A549 (cell line): ENCODE measurements around the gene FGF1. TPM values are rescaled to one million over a fixed set of nuclear protein-coding genes. Genes with fewer than 3 reads are reported as not detected.

Experiments
- ATAC-seq, 2 experiments: fragments of 200-7000 bp in 1 of 2; fragments of >200 bp in 1 of 2; cut with Nextera tagmentation in 1 of 2; cut with Tn5 transposase in 1 of 2; 3 replicates each; pipeline versions ENCODE4 v1.8.0 to v1.9.1; 2018 to 2020; ENCODE audit warnings: mild to moderate bottlenecking in 1 of 2, moderate library complexity in 1 of 2
- CTCF ChIA-PET: fragments of 300-600 bp; sonication (Branson Sonifier 250); formaldehyde crosslinking; extraction: SDS; loops from one replicate; lab custom pipeline; 2021; ENCODE audit warnings: antibody characterized with exemption, inconsistent platforms; lab: Yijun Ruan, JAX
- POLR2A ChIA-PET: fragments of 350-600 bp; formaldehyde crosslinking; extraction: SDS; loops from one replicate; lab custom pipeline; 2021; ENCODE audit warnings: antibody characterized with exemption, inconsistent platforms; lab: Yijun Ruan, JAX
- DNase-seq, 2 experiments: peaks; one replicate each; pipeline versions ENCODE4 v3.0.0 to v3.0.0-alpha.2; 2011 to 2016; ENCODE audit warnings: low read depth in 1 of 2, low spot score in 1 of 2
- FAIRE-seq: peaks from 2 replicates; lab custom pipeline; 2011; peaks lifted over from hg19 to GRCh38; lab: Jason Lieb, UNC
- H3K27ac ChIP-seq, 2 experiments: fragments of >200 bp; sonication (Bioruptor Twin); formaldehyde crosslinking; 3 replicates each; pipeline ENCODE4 v1.5.1; 2016 to 2017
- H3K4me1 ChIP-seq: fragments of >200 bp; sonication (Bioruptor Twin); formaldehyde crosslinking; 3 replicates; pipeline ENCODE4 v1.6.1; 2016
- H3K4me2 ChIP-seq: fragments of >200 bp; sonication (Bioruptor Twin); formaldehyde crosslinking; 3 replicates; pipeline ENCODE4 v1.6.1; 2016
- H3K4me3 ChIP-seq: fragments of >200 bp; sonication (Bioruptor Twin); formaldehyde crosslinking; 3 replicates; pipeline ENCODE4 v1.5.1; 2016
- H3K9me3 ChIP-seq: fragments of >200 bp; sonication (Bioruptor Twin); formaldehyde crosslinking; 3 replicates; pipeline ENCODE4 v1.6.1; 2016
- BHLHE40 ChIP-seq: IDR thresholded peaks from 2 replicates; pipeline ENCODE4 v1.6.1; 2012; ENCODE audit warnings: low read depth, low read length, inconsistent platforms
- CHD2 ChIP-seq: fragments of 150-350 bp; IDR thresholded peaks from 2 replicates; pipeline ENCODE4 v1.6.1; 2014; ENCODE audit warnings: low read length; ENCODE audit not compliant: partially characterized antibody
- EHF ChIP-seq: fragments of 250-450 bp; sonication (Bioruptor Pico); IDR thresholded peaks from 2 replicates; pipeline ENCODE4 v1.5.0; 2020; ENCODE audit warnings: mild to moderate bottlenecking
- FOSB ChIP-seq: fragments of 250-450 bp; sonication (Bioruptor Pico); IDR thresholded peaks from 2 replicates; pipeline ENCODE4 v1.5.0; 2020; ENCODE audit warnings: mild to moderate bottlenecking, moderate library complexity
- GATA3 ChIP-seq: IDR thresholded peaks from 2 replicates; pipeline ENCODE4 v1.6.1; 2012; ENCODE audit warnings: borderline replicate concordance
- HDAC2 ChIP-seq: fragments of 200-600 bp; sonication (generic); IDR thresholded peaks from 2 replicates; pipeline ENCODE4 v1.6.1; 2016
- JUN ChIP-seq, 2 experiments: fragments of >200 bp; sonication (Bioruptor Twin); formaldehyde crosslinking; IDR thresholded peaks; 2 replicates in 1 of 2; 3 replicates in 1 of 2; pipeline ENCODE4 v1.6.1; 2016 to 2017
- JUNB ChIP-seq: fragments of >200 bp; sonication (Bioruptor Twin); formaldehyde crosslinking; IDR thresholded peaks from 2 replicates; pipeline ENCODE4 v1.6.1; 2016
- KDM5A ChIP-seq: fragments of 200-600 bp; sonication (generic); IDR thresholded peaks from 2 replicates; pipeline ENCODE4 v1.6.1; 2016; ENCODE audit warnings: antibody characterized with exemption, mild to moderate bottlenecking
- MAZ ChIP-seq: fragments of 150-350 bp; IDR thresholded peaks from 2 replicates; pipeline ENCODE4 v1.6.1; 2014; ENCODE audit warnings: antibody characterized with exemption, low read depth, low read length, borderline replicate concordance
- NPAS2 ChIP-seq: fragments of 250-450 bp; sonication (Bioruptor Pico); IDR thresholded peaks from 2 replicates; pipeline ENCODE4 v1.8.0; 2022; ENCODE audit warnings: mild to moderate bottlenecking, moderate library complexity, borderline replicate concordance
- POLR2A ChIP-seq: IDR thresholded peaks from 2 replicates; pipeline ENCODE4 v1.6.1; 2012; ENCODE audit warnings: mild to moderate bottlenecking, low read length
- POLR2AphosphoS2 ChIP-seq: conservative IDR thresholded peaks from 2 replicates; pipeline ENCODE4 v1.6.1; 2012; ENCODE audit warnings: low read length, improper control_type of control experiment, inconsistent platforms
- RARB ChIP-seq: fragments of 250-450 bp; sonication (Bioruptor Pico); IDR thresholded peaks from 2 replicates; pipeline ENCODE4 v1.8.0; 2021; ENCODE audit warnings: mild to moderate bottlenecking, moderate library complexity
- RCOR1 ChIP-seq: fragments of 150-350 bp; IDR thresholded peaks from 2 replicates; pipeline ENCODE4 v1.6.1; 2014; ENCODE audit warnings: antibody characterized with exemption, low read length, low read depth
- SMC3 ChIP-seq: fragments of >200 bp; sonication (Bioruptor Twin); formaldehyde crosslinking; IDR thresholded peaks from 3 replicates; pipeline ENCODE4 v1.6.1; 2018; ENCODE audit warnings: inconsistent platforms
- TP53 ChIP-seq: fragments of 250-450 bp; sonication (Bioruptor Pico); IDR thresholded peaks from 2 replicates; pipeline ENCODE4 v1.5.0; 2021; ENCODE audit warnings: mild to moderate bottlenecking, moderate library complexity
- USF2 ChIP-seq: fragments of 450-650 bp; IDR thresholded peaks from 2 replicates; pipeline ENCODE4 v1.6.1; 2014; ENCODE audit warnings: antibody characterized with exemption
- ZFP36 ChIP-seq: fragments of 450-650 bp; IDR thresholded peaks from 2 replicates; pipeline ENCODE4 v1.6.1; 2014; ENCODE audit warnings: borderline replicate concordance; ENCODE audit not compliant: partially characterized antibody
- WGBS: methylation state at CpG from one replicate; pipeline ENCODE4 v1.1.6; 2017; ENCODE audit errors: missing lambda C conversion rate; 5-methylcytosine and 5-hydroxymethylcytosine counted together
- polyA plus RNA-seq, 4 experiments: library from polyadenylated mRNA; depleted of rRNA in 3 of 4; stranded (reverse); fragments of >200 nt; fragmentation: RNase III in 1 of 4; extraction: RNeasy Plus Mini Kit Qiagen cat#74134 plus additional on column Dnase treatment in 1 of 4; gene quantifications; 2 replicates in 3 of 4; 3 replicates in 1 of 4; pipeline ENCODE4 v1.2.3, GENCODE V29; 2011 to 2017
- TF ChIP-seq, protein P1 (sequence below): IDR thresholded peaks from 2 replicates; pipeline ENCODE4 v1.6.1; 2012
- TF ChIP-seq, protein P2 (sequence below): fragments of 250-450 bp; sonication (Bioruptor Pico); IDR thresholded peaks from 2 replicates; pipeline ENCODE4 v1.5.0; 2020; ENCODE audit warnings: low read depth, mild to moderate bottlenecking, moderate library complexity

The FGF1 gene
- polyA plus RNA-seq, 2 of the 4 experiments (the other 2 are of a cell fraction), result 0.05 to 0.40 TPM

GRCh38 chr5:142664636-142665035, 21.3 kb downstream of the FGF1 start:
- FAIRE-seq, result no peak
- ChIA-PET CTCF (interaction anchor here (0.8 to 19.3 kb wide), 4 partner anchors 7 to 48 kb away, joined by 3 to 583 read pairs (median 21); partner anchors contain the start of gene FGF1), POLR2A (no interaction called here)

GRCh38 chr5:142664067-142664466, 21.8 kb downstream of the FGF1 start:
- Histone ChIP-seq H3K4me1 (no peaks in the 10 kb centered on the region), H3K27ac (no peak overlapping the region), H3K4me3 (no peak overlapping the region), H3K9me3 (no peaks in the 10 kb centered on the region), H3K4me2 (no peak overlapping the region)
- WGBS, result 57% methylated on average over 9 of the region's 9 CpGs
- POLR2A ChIA-PET, result no interaction called here
- CTCF ChIA-PET, result interaction anchor here (1.0 to 19.3 kb wide), 4 partner anchors 9 to 53 kb away, joined by 3 to 583 read pairs (median 21); partner anchors contain the start of gene FGF1
- DNase-seq (no peak), ATAC-seq (no peak), FAIRE-seq (no peak)
- TF ChIP-seq NPAS2, result no peak
- no peak for TF ChIP-seq GATA3
- no peak for TF ChIP-seq TP53 (CRISPR knock-in tag)
- no peak for TF ChIP-seq FOSB
- no peak for TF ChIP-seq KDM5A
- TF ChIP-seq EHF (CRISPR knock-in tag), result no peak
- TF ChIP-seq, protein P1, sequence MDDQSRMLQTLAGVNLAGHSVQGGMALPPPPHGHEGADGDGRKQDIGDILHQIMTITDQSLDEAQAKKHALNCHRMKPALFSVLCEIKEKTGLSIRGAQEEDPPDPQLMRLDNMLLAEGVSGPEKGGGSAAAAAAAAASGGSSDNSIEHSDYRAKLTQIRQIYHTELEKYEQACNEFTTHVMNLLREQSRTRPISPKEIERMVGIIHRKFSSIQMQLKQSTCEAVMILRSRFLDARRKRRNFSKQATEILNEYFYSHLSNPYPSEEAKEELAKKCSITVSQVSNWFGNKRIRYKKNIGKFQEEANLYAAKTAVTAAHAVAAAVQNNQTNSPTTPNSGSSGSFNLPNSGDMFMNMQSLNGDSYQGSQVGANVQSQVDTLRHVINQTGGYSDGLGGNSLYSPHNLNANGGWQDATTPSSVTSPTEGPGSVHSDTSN, result no peak
- no peak for TF ChIP-seq RARB (CRISPR knock-in tag)
- no peak for TF ChIP-seq RCOR1
- no peak for TF ChIP-seq CHD2
- TF ChIP-seq POLR2A, result no peak
- TF ChIP-seq JUNB, result no peak
- TF ChIP-seq ZFP36, result no peak
- TF ChIP-seq MAZ, result no peak
- TF ChIP-seq USF2, result no peak

More at GRCh38 chr5:142664636-142665035, 21.3 kb downstream of the FGF1 start:
- ATAC-seq (no peak), DNase-seq (no peak)
- TF ChIP-seq, protein P2, sequence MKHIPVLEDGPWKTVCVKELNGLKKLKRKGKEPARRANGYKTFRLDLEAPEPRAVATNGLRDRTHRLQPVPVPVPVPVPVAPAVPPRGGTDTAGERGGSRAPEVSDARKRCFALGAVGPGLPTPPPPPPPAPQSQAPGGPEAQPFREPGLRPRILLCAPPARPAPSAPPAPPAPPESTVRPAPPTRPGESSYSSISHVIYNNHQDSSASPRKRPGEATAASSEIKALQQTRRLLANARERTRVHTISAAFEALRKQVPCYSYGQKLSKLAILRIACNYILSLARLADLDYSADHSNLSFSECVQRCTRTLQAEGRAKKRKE, result no peak
- TF ChIP-seq USF2 (no peak), RCOR1 (no peak), FOSB (no peak), HDAC2 (no peak), BHLHE40 (no peak), NPAS2 (no peak), GATA3 (no peak), POLR2AphosphoS2 (no peak), CHD2 (no peak), JUN (IDR thresholded peaks at IDR 0.05) (no peak), MAZ (no peak), SMC3 (no peak)
- TF ChIP-seq, protein P1, result no peak
- WGBS, result 90% methylated on average over 6 of the region's 6 CpGs
- H3K27ac ChIP-seq, result no peak overlapping the region
- no peak overlapping the region for H3K4me3 ChIP-seq
- no peaks in the 10 kb centered on the region for H3K4me1 ChIP-seq
- H3K4me2 ChIP-seq, result no peak overlapping the region
- no peaks in the 10 kb centered on the region for H3K9me3 ChIP-seq
